ENCODE results near the gene CCDC57.

DNA sequence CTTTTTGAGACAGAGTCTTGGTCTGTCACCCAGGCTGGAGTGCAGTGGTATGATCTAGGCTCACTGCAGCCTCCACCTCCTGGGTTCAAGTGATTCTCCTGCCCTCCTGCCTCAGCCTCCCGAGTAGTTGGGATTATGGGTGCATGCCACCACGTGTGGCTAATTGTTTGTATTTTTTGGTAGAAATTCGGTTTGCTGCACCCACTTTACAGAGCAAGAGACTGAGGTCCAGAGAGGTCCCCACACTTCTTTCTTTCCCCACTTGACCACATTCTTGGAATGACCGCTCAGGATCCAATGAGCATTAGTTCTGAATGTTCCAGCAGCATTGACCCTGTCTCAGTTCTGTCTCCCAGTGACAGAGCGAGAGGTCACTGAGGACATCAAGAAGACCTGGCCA, 10.9 kb upstream of the CCDC57 start:
- TF ChIP-seq, protein P1, sequence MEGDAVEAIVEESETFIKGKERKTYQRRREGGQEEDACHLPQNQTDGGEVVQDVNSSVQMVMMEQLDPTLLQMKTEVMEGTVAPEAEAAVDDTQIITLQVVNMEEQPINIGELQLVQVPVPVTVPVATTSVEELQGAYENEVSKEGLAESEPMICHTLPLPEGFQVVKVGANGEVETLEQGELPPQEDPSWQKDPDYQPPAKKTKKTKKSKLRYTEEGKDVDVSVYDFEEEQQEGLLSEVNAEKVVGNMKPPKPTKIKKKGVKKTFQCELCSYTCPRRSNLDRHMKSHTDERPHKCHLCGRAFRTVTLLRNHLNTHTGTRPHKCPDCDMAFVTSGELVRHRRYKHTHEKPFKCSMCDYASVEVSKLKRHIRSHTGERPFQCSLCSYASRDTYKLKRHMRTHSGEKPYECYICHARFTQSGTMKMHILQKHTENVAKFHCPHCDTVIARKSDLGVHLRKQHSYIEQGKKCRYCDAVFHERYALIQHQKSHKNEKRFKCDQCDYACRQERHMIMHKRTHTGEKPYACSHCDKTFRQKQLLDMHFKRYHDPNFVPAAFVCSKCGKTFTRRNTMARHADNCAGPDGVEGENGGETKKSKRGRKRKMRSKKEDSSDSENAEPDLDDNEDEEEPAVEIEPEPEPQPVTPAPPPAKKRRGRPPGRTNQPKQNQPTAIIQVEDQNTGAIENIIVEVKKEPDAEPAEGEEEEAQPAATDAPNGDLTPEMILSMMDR (IDR thresholded peaks at IDR 0.05; ENCODE audit: poor library complexity, severe bottlenecking) = no peak
- TF ChIP-seq POLR2AphosphoS5 (IDR thresholded peaks at IDR 0.05) (no peak), TAF1 (IDR thresholded peaks at IDR 0.05; ENCODE audit: low read depth) (no peak), EP300 (conservative IDR thresholded peaks at IDR 0.05; ENCODE audit: poor library complexity, severe bottlenecking) (no peak), EZH2 (IDR thresholded peaks at IDR 0.05; ENCODE audit: borderline replicate concordance, insufficient read depth, low read length, poor library complexity, severe bottlenecking) (no peak), SMC3 (conservative IDR thresholded peaks at IDR 0.05; ENCODE audit: poor library complexity) (no peak), MXI1 (conservative IDR thresholded peaks at IDR 0.05; ENCODE audit: poor library complexity, severe bottlenecking) (no peak), RAD21 (conservative IDR thresholded peaks at IDR 0.05) (no peak)
- TF ChIP-seq, protein P2, sequence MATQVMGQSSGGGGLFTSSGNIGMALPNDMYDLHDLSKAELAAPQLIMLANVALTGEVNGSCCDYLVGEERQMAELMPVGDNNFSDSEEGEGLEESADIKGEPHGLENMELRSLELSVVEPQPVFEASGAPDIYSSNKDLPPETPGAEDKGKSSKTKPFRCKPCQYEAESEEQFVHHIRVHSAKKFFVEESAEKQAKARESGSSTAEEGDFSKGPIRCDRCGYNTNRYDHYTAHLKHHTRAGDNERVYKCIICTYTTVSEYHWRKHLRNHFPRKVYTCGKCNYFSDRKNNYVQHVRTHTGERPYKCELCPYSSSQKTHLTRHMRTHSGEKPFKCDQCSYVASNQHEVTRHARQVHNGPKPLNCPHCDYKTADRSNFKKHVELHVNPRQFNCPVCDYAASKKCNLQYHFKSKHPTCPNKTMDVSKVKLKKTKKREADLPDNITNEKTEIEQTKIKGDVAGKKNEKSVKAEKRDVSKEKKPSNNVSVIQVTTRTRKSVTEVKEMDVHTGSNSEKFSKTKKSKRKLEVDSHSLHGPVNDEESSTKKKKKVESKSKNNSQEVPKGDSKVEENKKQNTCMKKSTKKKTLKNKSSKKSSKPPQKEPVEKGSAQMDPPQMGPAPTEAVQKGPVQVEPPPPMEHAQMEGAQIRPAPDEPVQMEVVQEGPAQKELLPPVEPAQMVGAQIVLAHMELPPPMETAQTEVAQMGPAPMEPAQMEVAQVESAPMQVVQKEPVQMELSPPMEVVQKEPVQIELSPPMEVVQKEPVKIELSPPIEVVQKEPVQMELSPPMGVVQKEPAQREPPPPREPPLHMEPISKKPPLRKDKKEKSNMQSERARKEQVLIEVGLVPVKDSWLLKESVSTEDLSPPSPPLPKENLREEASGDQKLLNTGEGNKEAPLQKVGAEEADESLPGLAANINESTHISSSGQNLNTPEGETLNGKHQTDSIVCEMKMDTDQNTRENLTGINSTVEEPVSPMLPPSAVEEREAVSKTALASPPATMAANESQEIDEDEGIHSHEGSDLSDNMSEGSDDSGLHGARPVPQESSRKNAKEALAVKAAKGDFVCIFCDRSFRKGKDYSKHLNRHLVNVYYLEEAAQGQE (IDR thresholded peaks at IDR 0.05; ENCODE audit: borderline replicate concordance) = no peak

Measured in neural cell (in vitro differentiated cells).